GM12865 (cell line): Measurements from ENCODE around the gene GNG2.

Experiments used
- DNase-seq: peaks from one replicate; pipeline ENCODE4 v3.0.0; 2010; ENCODE audit warnings: low read depth
- H3K4me3 ChIP-seq: 2 replicates; pipeline ENCODE4 v1.5.1; 2011; ENCODE audit warnings: mild to moderate bottlenecking, low read depth, low read length, control low read depth
- TF ChIP-seq, protein P1 (sequence below): IDR thresholded peaks from 2 replicates; pipeline ENCODE4 v1.5.1; 2011; ENCODE audit warnings: low read length, control low read depth, low read depth, inconsistent platforms; ENCODE audit not compliant: insufficient read depth; ENCODE audit errors: missing control alignments

Gene GNG2

DNA sequence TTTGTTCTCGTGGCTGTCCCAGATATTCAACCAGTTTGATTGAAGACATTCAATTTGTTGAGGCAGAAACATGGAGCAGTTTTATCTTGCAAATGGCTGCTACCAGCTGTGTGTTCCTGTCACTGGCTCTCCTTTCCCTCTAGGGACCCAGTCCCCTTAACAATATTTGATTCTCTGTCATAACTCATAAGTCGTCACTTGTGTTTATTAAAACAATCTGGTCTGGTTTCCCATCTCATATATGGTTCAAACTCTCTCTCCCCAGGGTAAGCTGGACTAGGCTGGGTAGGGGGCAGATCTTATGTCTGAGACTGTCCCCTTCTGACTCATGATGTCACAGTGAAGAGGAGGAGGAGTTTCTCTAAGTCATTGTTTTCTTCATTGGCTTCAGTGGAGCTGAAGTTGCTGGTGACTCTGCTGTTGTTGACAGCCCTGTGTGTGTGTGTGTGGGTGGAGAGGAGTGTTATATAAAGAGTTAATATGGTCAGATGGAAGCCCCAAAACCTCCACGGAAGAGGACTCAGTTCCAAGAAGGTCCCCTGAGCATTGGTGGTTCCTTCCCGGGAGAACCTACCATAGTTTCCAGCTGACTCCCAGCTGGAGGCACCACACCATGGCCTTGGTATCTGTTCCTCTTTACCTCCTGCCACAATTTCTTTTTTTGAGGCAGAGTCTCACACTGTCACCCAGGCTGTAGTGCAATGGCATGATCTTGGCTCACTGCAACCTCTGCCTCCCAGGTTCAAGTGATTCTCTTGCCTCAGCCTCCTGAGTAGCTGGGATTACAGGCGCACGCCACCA, 16.1 kb upstream of the GNG2 start:
- H3K4me3 ChIP-seq, result no peak overlapping the region
- TF ChIP-seq, protein P1, sequence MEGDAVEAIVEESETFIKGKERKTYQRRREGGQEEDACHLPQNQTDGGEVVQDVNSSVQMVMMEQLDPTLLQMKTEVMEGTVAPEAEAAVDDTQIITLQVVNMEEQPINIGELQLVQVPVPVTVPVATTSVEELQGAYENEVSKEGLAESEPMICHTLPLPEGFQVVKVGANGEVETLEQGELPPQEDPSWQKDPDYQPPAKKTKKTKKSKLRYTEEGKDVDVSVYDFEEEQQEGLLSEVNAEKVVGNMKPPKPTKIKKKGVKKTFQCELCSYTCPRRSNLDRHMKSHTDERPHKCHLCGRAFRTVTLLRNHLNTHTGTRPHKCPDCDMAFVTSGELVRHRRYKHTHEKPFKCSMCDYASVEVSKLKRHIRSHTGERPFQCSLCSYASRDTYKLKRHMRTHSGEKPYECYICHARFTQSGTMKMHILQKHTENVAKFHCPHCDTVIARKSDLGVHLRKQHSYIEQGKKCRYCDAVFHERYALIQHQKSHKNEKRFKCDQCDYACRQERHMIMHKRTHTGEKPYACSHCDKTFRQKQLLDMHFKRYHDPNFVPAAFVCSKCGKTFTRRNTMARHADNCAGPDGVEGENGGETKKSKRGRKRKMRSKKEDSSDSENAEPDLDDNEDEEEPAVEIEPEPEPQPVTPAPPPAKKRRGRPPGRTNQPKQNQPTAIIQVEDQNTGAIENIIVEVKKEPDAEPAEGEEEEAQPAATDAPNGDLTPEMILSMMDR, result no peak
- DNase-seq, result peak; percentile 79

GRCh38 chr14:51845811-51846210, 14.6 kb upstream of the GNG2 start:
- peak overlapping the region; percentile 68; the same call in 1 of the 2 replicates for H3K4me3 ChIP-seq
- DNase-seq, result no peak
- TF ChIP-seq, protein P1, result no peak

- TF ChIP-seq, protein P1, result no peak
- DNase-seq, result peak; percentile 96
- H3K4me3 ChIP-seq, result peak overlapping the region; percentile 68
Observed at GRCh38 chr14:51846631-51847488, 13.6 kb upstream of the GNG2 start.

GRCh38 chr14:51847489-51847796, 13.0 kb upstream of the GNG2 start:
- TF ChIP-seq, protein P1, result no peak
- DNase-seq, result no peak
- H3K4me3 ChIP-seq, result peak overlapping the region; percentile 68

- DNase-seq, result peak; percentile 60
- H3K4me3 ChIP-seq, result peak overlapping the region; percentile 68
- TF ChIP-seq, protein P1, result no peak
Observed at GRCh38 chr14:51848120-51848519, 12.3 kb upstream of the GNG2 start.

- TF ChIP-seq, protein P1, result no peak
- DNase-seq, result peak; percentile 74
- no peak overlapping the region for H3K4me3 ChIP-seq
Observed at GRCh38 chr14:51849097-51849496, 11.3 kb upstream of the GNG2 start.
